HG03460 (cell line): ENCODE data around the gene ANXA10.

Source experiments
- ATAC-seq: cut with Tn5 transposase; IDR thresholded peaks from one replicate; pipeline ENCODE4 v1.9.1; 2021; ENCODE audit not compliant: unreplicated experiment

ANXA10 gene

GRCh38 chr4:168220893-168221292, 128.6 kb downstream of the ANXA10 start:
- ATAC-seq = no peak

- ATAC-seq = no peak
Measured at GRCh38 chr4:168221301-168221700, 129.0 kb downstream of the ANXA10 start.
